HL-60 (cell line): ENCODE results near the gene SIVA1.

Experiments
- DNase-seq, 2 experiments: peaks; one replicate each; pipeline ENCODE4 v3.0.0-alpha.2; 2010 to 2020; ENCODE audit warnings: low read depth in 1 of 2, low spot score in 1 of 2
- H3K27ac ChIP-seq: fragments of 250-450 bp; sonication (Bioruptor Pico); replicated peaks from 2 replicates; pipeline ENCODE4 v1.5.1; 2020; ENCODE audit warnings: mild to moderate bottlenecking, moderate library complexity
- H3K27me3 ChIP-seq: fragments of 250-450 bp; sonication (Bioruptor Pico); 2 replicates; pipeline ENCODE4 v1.5.1; 2021; ENCODE audit warnings: mild to moderate bottlenecking, moderate library complexity; ENCODE audit not compliant: insufficient read depth, poor library complexity, severe bottlenecking
- H3K4me3 ChIP-seq: replicated peaks from 2 replicates; pipeline ENCODE4 v1.5.1; 2011; ENCODE audit warnings: mild to moderate bottlenecking, control low read depth, low read length; ENCODE audit not compliant: insufficient read depth
- GABPA ChIP-seq: IDR thresholded peaks from 2 replicates; pipeline ENCODE4 v1.6.1; 2012; ENCODE audit warnings: low read depth
- POLR2AphosphoS5 ChIP-seq: IDR thresholded peaks from 2 replicates; pipeline ENCODE4 v1.6.1; 2012; ENCODE audit warnings: low read depth
- SPI1 ChIP-seq: IDR thresholded peaks from 2 replicates; pipeline ENCODE4 v1.6.1; 2012; ENCODE audit warnings: low read depth, mild to moderate bottlenecking, borderline replicate concordance
- TF ChIP-seq, protein P1 (sequence below): IDR thresholded peaks from one replicate; pipeline ENCODE4 v1.5.1; 2011; ENCODE audit warnings: low read length, control low read depth, inconsistent platforms; ENCODE audit not compliant: insufficient read depth
- TF ChIP-seq, protein P2 (sequence below): IDR thresholded peaks from 2 replicates; pipeline ENCODE4 v1.6.1; 2012; ENCODE audit warnings: low read depth; ENCODE audit not compliant: insufficient replicate concordance

The SIVA1 gene

DNA sequence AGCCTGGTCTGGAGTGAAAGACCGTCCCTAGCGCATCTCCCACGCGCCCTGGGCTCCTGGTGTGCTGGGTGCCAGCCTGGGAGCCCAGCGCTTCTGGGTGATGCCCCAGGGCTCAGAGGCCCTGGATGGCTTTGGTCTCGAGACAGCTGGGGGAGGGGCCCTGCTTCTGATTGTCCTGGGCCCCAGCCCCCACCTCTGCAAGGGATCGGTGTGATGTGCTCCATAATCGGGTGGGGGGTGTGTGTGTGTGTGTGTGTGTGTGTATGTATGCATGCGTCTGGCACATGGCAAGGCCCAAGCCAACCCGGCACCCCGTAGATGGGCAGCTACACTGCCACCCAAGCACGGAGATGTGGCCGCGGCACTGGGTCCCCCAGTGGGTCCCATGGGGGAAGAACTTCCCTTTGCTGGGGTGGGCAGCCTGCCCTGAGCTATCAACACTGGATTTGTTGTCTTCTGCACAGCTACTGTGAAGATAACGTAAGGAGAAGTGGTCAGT is 51.0 kb downstream of the SIVA1 start:
- Histone ChIP-seq H3K27me3 (peaks cover 4% of the 10 kb centered on the region), H3K27ac (peak overlapping the region; percentile 68), H3K4me3 (no peak overlapping the region)
- no peak for TF ChIP-seq GABPA
- TF ChIP-seq, protein P1, sequence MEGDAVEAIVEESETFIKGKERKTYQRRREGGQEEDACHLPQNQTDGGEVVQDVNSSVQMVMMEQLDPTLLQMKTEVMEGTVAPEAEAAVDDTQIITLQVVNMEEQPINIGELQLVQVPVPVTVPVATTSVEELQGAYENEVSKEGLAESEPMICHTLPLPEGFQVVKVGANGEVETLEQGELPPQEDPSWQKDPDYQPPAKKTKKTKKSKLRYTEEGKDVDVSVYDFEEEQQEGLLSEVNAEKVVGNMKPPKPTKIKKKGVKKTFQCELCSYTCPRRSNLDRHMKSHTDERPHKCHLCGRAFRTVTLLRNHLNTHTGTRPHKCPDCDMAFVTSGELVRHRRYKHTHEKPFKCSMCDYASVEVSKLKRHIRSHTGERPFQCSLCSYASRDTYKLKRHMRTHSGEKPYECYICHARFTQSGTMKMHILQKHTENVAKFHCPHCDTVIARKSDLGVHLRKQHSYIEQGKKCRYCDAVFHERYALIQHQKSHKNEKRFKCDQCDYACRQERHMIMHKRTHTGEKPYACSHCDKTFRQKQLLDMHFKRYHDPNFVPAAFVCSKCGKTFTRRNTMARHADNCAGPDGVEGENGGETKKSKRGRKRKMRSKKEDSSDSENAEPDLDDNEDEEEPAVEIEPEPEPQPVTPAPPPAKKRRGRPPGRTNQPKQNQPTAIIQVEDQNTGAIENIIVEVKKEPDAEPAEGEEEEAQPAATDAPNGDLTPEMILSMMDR, result no peak
- TF ChIP-seq, protein P2, sequence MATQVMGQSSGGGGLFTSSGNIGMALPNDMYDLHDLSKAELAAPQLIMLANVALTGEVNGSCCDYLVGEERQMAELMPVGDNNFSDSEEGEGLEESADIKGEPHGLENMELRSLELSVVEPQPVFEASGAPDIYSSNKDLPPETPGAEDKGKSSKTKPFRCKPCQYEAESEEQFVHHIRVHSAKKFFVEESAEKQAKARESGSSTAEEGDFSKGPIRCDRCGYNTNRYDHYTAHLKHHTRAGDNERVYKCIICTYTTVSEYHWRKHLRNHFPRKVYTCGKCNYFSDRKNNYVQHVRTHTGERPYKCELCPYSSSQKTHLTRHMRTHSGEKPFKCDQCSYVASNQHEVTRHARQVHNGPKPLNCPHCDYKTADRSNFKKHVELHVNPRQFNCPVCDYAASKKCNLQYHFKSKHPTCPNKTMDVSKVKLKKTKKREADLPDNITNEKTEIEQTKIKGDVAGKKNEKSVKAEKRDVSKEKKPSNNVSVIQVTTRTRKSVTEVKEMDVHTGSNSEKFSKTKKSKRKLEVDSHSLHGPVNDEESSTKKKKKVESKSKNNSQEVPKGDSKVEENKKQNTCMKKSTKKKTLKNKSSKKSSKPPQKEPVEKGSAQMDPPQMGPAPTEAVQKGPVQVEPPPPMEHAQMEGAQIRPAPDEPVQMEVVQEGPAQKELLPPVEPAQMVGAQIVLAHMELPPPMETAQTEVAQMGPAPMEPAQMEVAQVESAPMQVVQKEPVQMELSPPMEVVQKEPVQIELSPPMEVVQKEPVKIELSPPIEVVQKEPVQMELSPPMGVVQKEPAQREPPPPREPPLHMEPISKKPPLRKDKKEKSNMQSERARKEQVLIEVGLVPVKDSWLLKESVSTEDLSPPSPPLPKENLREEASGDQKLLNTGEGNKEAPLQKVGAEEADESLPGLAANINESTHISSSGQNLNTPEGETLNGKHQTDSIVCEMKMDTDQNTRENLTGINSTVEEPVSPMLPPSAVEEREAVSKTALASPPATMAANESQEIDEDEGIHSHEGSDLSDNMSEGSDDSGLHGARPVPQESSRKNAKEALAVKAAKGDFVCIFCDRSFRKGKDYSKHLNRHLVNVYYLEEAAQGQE, result no peak
- no peak for TF ChIP-seq POLR2AphosphoS5
- no peak for TF ChIP-seq SPI1
- no peak for DNase-seq

GRCh38 chr14:104804481-104805325 is 51.8 kb downstream of the SIVA1 start:
- peak overlapping the region; percentile 68 for H3K27ac ChIP-seq
- DNase-seq, result no peak
- H3K4me3 ChIP-seq, result no peak overlapping the region
- TF ChIP-seq POLR2AphosphoS5 (peak; percentile 43), GABPA (no peak), SPI1 (peak; percentile 81)
- TF ChIP-seq, protein P2, result no peak
- TF ChIP-seq, protein P1, result no peak
- H3K27me3 ChIP-seq, result peaks cover 4% of the 10 kb centered on the region

DNA sequence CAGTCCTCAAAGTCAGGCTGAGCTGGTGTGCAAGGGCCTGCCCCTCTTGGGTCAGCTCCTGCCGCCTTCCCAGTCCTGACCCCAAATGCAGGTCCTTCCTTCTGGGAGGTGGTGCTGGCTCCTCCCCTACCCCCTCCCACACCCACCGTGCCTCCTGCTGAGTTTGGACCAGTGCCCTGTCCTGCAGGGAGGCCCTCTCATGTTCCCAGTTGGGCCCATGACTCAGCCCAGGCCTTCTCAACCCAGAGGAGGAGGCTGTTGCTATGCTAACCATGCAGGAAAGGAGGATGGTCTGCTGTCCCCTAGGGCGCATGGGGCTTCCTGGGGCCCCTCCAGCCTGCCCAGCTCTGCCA is 52.4 kb downstream of the SIVA1 start:
- TF ChIP-seq, protein P2, result no peak
- TF ChIP-seq POLR2AphosphoS5 (no peak; the same call in 1 of the 2 replicates), GABPA (no peak), SPI1 (no peak)
- TF ChIP-seq, protein P1, result no peak
- no peak overlapping the region for H3K4me3 ChIP-seq
- H3K27me3 ChIP-seq, result peaks cover 4% of the 10 kb centered on the region
- H3K27ac ChIP-seq, result peak overlapping the region; percentile 68; the same call in 1 of the 2 replicates
- DNase-seq, result no peak
